Hepatocyte (in vitro differentiated cells): ENCODE data around the gene FRMPD4. TPM values are rescaled to one million over a fixed set of nuclear protein-coding genes. Genes with fewer than 3 reads are reported as not detected.

Experiments used
- DNase-seq: peaks from one replicate; pipeline ENCODE4 v3.0.0-alpha.2; 2016; ENCODE audit warnings: low spot score
- H2AFZ ChIP-seq: fragments of 200-600 bp; sonication (generic); 2 replicates; pipeline ENCODE4 v1.6.0; 2016; ENCODE audit warnings: antibody characterized with exemption, mild to moderate bottlenecking
- H3K27ac ChIP-seq: fragments of 200-600 bp; sonication (generic); 2 replicates; pipeline ENCODE4 v1.5.1; 2016; ENCODE audit warnings: mild to moderate bottlenecking
- H3K27me3 ChIP-seq: fragments of 200-600 bp; sonication (generic); 2 replicates; pipeline ENCODE4 v1.6.1; 2016
- H3K36me3 ChIP-seq: fragments of 200-600 bp; sonication (generic); replicated peaks from 2 replicates; pipeline ENCODE4 v1.5.1; 2016; ENCODE audit warnings: low read depth; ENCODE audit not compliant: insufficient read depth
- H3K4me1 ChIP-seq: fragments of 200-600 bp; sonication (generic); 2 replicates; pipeline ENCODE4 v1.5.1; 2016; ENCODE audit warnings: mild to moderate bottlenecking, moderate library complexity; ENCODE audit not compliant: insufficient read depth
- H3K4me2 ChIP-seq: fragments of 200-600 bp; sonication (generic); 2 replicates; pipeline ENCODE4 v1.6.0; 2016
- H3K4me3 ChIP-seq: fragments of 200-600 bp; sonication (generic); 2 replicates; pipeline ENCODE4 v1.5.1; 2016; ENCODE audit warnings: mild to moderate bottlenecking
- H3K79me2 ChIP-seq: fragments of 200-600 bp; sonication (generic); 2 replicates; pipeline ENCODE4 v1.6.0; 2017; ENCODE audit warnings: mild to moderate bottlenecking
- H3K9me2 ChIP-seq: fragments of 200-600 bp; sonication (generic); replicated peaks from 2 replicates; pipeline ENCODE4 v1.6.0; 2017; ENCODE audit warnings: mild to moderate bottlenecking; ENCODE audit not compliant: insufficient read depth
- H3K9me3 ChIP-seq: fragments of 200-600 bp; sonication (generic); 2 replicates; pipeline ENCODE4 v1.5.1; 2016; ENCODE audit warnings: low read depth, mild to moderate bottlenecking
- H4K20me1 ChIP-seq: fragments of 200-600 bp; sonication (generic); 2 replicates; pipeline ENCODE4 v1.6.0; 2016; ENCODE audit warnings: mild to moderate bottlenecking; ENCODE audit not compliant: insufficient read depth, poor library complexity, severe bottlenecking
- EZH2 ChIP-seq: fragments of 200-600 bp; sonication (generic); IDR thresholded peaks from 2 replicates; pipeline ENCODE4 v1.6.1; 2016; ENCODE audit warnings: antibody characterized with exemption, mild to moderate bottlenecking, borderline replicate concordance
- EZH2phosphoT487 ChIP-seq: fragments of 200-600 bp; sonication (generic); IDR thresholded peaks from one replicate; pipeline ENCODE4 v1.6.1; 2018; ENCODE audit warnings: antibody characterized with exemption, mild to moderate bottlenecking, low read depth, moderate library complexity; ENCODE audit not compliant: unreplicated experiment, severe bottlenecking
- WGBS: methylation state at CpG from one replicate; pipeline ENCODE4 v1.1.6; 2016; ENCODE audit warnings: low lambda C conversion rate; ENCODE audit errors: missing lambda C conversion rate; 5-methylcytosine and 5-hydroxymethylcytosine counted together
- polyA plus RNA-seq: library from polyadenylated mRNA; unstranded; fragments of >200 nt; fragmentation: Nextera tagmentation; extraction: Ambion mirVana; gene quantifications from 2 replicates; pipeline ENCODE4 v1.2.1, GENCODE V29; 2016
- total RNA-seq: library from RNA; depleted of rRNA; stranded (reverse); fragments of >200 nt; gene quantifications from 2 replicates; pipeline ENCODE4 v1.2.3, GENCODE V29; 2014
- TF ChIP-seq, protein P1 (sequence below): fragments of 200-600 bp; sonication (generic); IDR thresholded peaks from 2 replicates; pipeline ENCODE4 v1.5.1; 2016; ENCODE audit warnings: antibody characterized with exemption, mild to moderate bottlenecking; ENCODE audit not compliant: poor library complexity

FRMPD4 gene
- total and polyA plus RNA-seq, 2 experiments from 2014 or later, result 0.23 TPM; not detected in 1

DNA sequence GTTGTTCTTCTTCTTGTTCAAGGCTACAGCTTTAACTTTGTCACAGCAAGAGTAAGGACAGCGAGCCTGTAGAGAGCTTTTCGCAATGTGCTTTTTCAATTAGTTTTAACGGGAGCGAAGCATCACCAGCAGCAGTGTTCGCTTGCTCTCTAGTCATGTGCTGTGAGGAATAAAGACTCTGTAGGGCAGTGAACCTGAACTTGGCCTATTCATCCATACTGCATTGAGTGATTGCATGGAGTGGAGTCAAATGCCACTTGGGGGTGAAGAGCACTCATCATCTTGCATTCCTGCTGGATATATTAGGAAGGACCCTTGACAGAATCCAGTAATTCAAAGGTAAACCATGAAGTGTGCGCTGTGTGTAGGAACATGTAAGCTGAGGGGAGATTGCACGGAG lies 240.0 kb downstream of the FRMPD4 start:
- no peak overlapping the region for H3K4me3 ChIP-seq
- H3K27me3 ChIP-seq, result no peaks in the 10 kb centered on the region
- no peaks in the 10 kb centered on the region for H3K79me2 ChIP-seq
- TF ChIP-seq EZH2phosphoT487, result no peak
- TF ChIP-seq, protein P1, sequence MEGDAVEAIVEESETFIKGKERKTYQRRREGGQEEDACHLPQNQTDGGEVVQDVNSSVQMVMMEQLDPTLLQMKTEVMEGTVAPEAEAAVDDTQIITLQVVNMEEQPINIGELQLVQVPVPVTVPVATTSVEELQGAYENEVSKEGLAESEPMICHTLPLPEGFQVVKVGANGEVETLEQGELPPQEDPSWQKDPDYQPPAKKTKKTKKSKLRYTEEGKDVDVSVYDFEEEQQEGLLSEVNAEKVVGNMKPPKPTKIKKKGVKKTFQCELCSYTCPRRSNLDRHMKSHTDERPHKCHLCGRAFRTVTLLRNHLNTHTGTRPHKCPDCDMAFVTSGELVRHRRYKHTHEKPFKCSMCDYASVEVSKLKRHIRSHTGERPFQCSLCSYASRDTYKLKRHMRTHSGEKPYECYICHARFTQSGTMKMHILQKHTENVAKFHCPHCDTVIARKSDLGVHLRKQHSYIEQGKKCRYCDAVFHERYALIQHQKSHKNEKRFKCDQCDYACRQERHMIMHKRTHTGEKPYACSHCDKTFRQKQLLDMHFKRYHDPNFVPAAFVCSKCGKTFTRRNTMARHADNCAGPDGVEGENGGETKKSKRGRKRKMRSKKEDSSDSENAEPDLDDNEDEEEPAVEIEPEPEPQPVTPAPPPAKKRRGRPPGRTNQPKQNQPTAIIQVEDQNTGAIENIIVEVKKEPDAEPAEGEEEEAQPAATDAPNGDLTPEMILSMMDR, result no peak
- TF ChIP-seq EZH2, result no peak
- no peaks in the 10 kb centered on the region for H4K20me1 ChIP-seq
- H3K4me1 ChIP-seq, result no peaks in the 10 kb centered on the region
- DNase-seq, result no peak
- no peak overlapping the region for H2AFZ ChIP-seq
- H3K36me3 ChIP-seq, result no peaks in the 10 kb centered on the region
- WGBS, result 81% methylated on average over 7 of the region's 7 CpGs
- H3K9me3 ChIP-seq, result no peaks in the 10 kb centered on the region
- H3K27ac ChIP-seq, result no peak overlapping the region
- H3K9me2 ChIP-seq, result no peaks in the 10 kb centered on the region
- H3K4me2 ChIP-seq, result no peak overlapping the region

DNA sequence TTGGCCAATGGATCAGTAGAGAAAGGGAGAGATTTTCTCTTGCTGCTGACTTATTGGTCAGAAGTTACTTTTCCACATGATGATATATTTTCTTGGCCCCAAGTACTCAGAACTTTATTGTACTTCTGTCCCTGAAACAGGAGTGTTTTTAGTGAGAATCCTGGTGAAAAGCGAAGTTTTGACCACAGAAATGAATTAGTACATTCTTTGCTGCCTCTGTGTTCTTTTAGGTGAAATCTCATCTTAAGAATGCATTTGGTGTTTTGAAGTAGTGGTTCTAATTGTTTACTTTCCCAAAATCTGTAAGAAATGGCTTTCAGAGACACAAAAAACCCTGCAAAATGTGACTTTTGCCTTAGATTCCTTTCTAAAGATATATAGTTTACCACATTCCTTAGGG lies 240.4 kb downstream of the FRMPD4 start:
- H3K9me3 ChIP-seq, result no peaks in the 10 kb centered on the region
- TF ChIP-seq EZH2phosphoT487 (no peak), EZH2 (no peak)
- TF ChIP-seq, protein P1, result no peak
- WGBS, result 61% methylated on average over 1 of the region's 1 CpG

DNA sequence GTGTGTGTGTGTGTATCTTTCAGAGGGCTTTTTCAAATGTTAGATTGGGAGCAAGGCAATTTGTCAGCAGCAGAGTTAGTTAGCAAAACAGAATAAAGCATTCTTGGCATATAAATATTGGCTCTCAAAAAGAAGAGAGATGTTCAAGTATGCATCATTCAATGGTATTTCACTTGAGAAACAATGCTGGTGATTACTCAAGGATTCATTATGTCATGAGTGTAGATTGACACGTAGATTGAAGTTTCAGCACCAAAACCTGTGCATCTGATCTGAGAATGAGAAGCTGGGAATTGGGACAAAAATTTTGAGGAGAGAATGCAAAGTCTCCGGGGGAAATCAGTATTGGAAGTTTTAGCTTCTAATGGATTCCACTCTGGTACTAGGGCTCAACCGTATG lies 241.4 kb downstream of the FRMPD4 start:
- H3K4me2 ChIP-seq, result no peak overlapping the region
- H3K9me2 ChIP-seq, result no peaks in the 10 kb centered on the region
- no peak for TF ChIP-seq EZH2phosphoT487
- no peak for TF ChIP-seq EZH2
- TF ChIP-seq, protein P1, result no peak
- H3K27me3 ChIP-seq, result no peaks in the 10 kb centered on the region
- no peak overlapping the region for H3K27ac ChIP-seq
- DNase-seq, result no peak
- H3K79me2 ChIP-seq, result no peaks in the 10 kb centered on the region
- no peaks in the 10 kb centered on the region for H4K20me1 ChIP-seq
- H3K9me3 ChIP-seq, result no peaks in the 10 kb centered on the region
- H3K4me1 ChIP-seq, result no peaks in the 10 kb centered on the region
- H2AFZ ChIP-seq, result no peak overlapping the region
- H3K4me3 ChIP-seq, result no peak overlapping the region
- WGBS, result 69% methylated on average over 3 of the region's 3 CpGs
- no peaks in the 10 kb centered on the region for H3K36me3 ChIP-seq

More for the DNA sequence above, 240.4 kb downstream of the FRMPD4 start:
- Histone ChIP-seq H3K9me2 (no peaks in the 10 kb centered on the region), H3K27me3 (no peaks in the 10 kb centered on the region), H3K27ac (no peak overlapping the region), H3K4me1 (no peaks in the 10 kb centered on the region), H4K20me1 (no peaks in the 10 kb centered on the region), H3K36me3 (no peaks in the 10 kb centered on the region), H3K4me3 (no peak overlapping the region), H3K79me2 (no peaks in the 10 kb centered on the region), H3K4me2 (no peak overlapping the region), H2AFZ (no peak overlapping the region)
- no peak for DNase-seq

DNA sequence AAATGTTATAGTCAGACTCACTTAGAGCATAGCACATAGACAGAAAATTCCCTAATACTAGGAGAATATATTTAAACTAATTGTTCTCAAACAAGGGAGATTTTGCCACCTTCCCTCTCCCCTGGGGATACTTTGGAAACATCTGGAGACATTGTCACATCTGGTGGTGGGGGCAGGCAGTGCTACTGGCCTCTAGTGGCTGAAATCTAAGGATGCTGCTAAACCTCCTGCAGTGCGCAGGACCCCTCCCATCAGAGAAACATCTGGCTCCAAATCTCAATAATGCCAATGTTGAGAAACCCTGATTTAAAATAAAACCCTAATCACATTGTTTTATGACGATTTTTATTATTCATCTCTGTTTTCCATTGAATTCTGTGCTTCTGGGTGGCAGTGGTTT lies 244.9 kb downstream of the FRMPD4 start:
- 46% methylated on average over 2 of the region's 2 CpGs for whole genome bisulfite sequencing
- Histone ChIP-seq H2AFZ (no peak overlapping the region), H3K9me2 (no peaks in the 10 kb centered on the region), H3K4me3 (no peak overlapping the region), H3K27ac (no peak overlapping the region), H3K36me3 (no peaks in the 10 kb centered on the region), H4K20me1 (no peaks in the 10 kb centered on the region), H3K4me2 (no peak overlapping the region), H3K79me2 (no peaks in the 10 kb centered on the region), H3K27me3 (no peaks in the 10 kb centered on the region), H3K9me3 (no peaks in the 10 kb centered on the region), H3K4me1 (no peaks in the 10 kb centered on the region)
- TF ChIP-seq, protein P1, result no peak
- TF ChIP-seq EZH2phosphoT487, result no peak
- no peak for TF ChIP-seq EZH2
- DNase-seq, result no peak
